Astrocyte of the spinal cord (primary cell): ENCODE results near the gene ASB10.

Source experiments
- DNase-seq: peaks from one replicate; pipeline ENCODE4 v3.0.0; 2011; ENCODE audit warnings: low read depth, low spot score
- H3K4me3 ChIP-seq: 2 replicates; pipeline ENCODE4 v1.5.1; 2011; ENCODE audit warnings: low read depth, mild to moderate bottlenecking, low read length, moderate library complexity
- in situ Hi-C: cut with HindIII; loops from 2 replicates; pipeline ENCODE4 v1.10.0; 2017; ENCODE audit warnings: low sequenced_read_pairs
- TF ChIP-seq, protein P1 (sequence below): IDR thresholded peaks from 2 replicates; pipeline ENCODE4 v1.5.1; 2012; ENCODE audit warnings: low read depth, mild to moderate bottlenecking, low read length, inconsistent platforms

ASB10 gene

DNA sequence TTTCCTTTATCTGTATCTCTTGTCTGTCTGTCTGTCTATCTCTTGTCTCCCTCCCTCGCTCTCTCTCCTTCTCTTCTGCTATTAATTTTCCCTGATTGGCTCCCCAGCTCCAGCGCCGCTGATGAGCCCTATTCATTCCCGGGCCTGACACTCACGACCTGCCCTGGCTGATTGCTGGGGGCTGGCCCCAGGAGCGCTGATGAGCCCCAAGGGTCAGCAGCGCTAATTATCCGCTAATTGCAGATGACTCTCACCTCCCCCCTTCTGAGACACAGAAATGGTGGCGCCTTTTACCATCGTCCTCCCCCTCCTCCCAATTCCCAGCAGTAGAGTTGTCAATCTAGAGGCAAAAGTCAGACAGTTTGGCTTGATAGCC lies 18.3 kb downstream of the ASB10 start:
- TF ChIP-seq, protein P1, sequence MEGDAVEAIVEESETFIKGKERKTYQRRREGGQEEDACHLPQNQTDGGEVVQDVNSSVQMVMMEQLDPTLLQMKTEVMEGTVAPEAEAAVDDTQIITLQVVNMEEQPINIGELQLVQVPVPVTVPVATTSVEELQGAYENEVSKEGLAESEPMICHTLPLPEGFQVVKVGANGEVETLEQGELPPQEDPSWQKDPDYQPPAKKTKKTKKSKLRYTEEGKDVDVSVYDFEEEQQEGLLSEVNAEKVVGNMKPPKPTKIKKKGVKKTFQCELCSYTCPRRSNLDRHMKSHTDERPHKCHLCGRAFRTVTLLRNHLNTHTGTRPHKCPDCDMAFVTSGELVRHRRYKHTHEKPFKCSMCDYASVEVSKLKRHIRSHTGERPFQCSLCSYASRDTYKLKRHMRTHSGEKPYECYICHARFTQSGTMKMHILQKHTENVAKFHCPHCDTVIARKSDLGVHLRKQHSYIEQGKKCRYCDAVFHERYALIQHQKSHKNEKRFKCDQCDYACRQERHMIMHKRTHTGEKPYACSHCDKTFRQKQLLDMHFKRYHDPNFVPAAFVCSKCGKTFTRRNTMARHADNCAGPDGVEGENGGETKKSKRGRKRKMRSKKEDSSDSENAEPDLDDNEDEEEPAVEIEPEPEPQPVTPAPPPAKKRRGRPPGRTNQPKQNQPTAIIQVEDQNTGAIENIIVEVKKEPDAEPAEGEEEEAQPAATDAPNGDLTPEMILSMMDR: no peak
- in situ Hi-C loops: no loop called here
- no peak overlapping the region for H3K4me3 ChIP-seq
- DNase-seq: no peak

DNA sequence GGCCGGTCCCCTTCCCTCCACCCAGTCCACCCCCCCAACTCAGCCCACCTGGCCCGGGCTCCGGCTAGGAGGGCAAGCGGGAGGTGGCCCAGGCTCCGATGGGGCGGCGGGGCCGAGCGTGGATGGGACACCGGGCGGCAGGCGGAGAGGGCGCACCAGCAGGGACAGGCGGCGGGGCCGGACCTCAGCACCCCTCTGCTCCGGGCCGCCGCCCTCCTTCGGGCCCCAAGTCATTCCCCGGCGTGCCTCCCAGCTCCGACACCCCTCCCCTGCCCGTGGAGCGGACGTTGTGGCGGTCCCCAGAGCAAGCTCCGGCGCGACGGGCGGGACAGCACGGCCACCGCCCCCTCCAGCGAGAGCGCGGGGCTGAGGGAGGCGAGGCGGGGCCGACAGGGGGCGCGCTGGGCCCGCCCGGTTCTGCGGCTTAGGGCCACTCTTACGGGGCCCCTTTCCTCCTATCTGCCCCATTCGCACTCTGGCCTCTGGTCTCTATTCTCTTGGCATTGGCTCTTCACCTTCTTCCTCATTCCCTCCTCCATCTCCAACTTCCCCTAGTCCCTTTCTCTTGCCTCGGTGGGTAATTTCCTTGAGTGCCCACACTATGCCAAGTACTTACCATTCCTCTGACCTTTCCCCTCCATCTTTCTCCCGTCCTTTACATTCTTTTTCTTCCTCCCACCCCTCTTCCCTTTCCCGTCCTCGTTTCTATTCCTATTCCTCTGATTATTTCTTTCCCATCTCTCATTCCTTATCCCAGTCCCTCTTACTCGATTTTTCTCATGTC lies 18.9 kb downstream of the ASB10 start:
- TF ChIP-seq, protein P1: peak; percentile 66
- in situ Hi-C loops: no loop called here
- no peak for DNase-seq
- no peak overlapping the region for H3K4me3 ChIP-seq

DNA sequence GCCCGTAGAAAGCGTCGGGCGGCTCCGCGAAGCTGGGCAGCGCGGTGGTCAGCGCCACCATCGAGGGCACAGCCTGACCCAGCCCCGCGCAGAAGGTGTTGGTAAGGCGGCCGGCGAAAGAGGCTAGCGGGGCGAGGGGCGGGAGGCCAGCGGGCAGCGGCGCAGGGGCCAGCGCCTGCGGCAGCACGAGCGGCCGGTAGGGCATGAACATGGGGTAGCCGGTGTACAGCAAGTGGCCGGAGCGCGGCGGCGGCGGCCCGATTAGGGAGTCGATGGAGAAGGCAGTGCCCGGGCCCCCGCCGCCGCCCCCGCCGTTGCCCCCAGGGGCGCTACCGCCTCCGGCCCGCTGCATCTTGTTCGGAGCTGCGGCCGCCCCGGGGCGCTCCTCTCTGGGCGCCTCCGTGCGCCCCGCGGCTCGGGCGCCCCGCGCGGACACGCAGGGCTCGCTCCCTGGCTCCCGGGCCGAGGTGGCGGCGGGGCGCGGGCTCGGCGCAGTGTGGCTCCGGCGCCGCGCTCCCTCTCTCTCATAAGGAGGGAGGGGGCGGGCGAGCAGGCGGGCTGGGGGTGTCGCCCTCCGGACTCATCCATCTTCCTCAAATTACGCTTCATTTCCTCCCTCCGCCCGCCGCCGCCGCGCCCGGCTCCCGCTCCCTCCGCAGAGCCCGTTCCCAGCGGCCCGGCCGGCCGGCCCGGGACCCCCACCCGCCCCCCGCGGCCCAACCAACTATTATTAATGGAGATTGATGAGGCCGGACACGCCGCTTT lies 19.7 kb downstream of the ASB10 start, which contains the start of gene GBX1:
GBX1 (minus strand) TSS at position 498 of the 765 bp plus-strand sequence; CDS start at position 352, 146 bp downstream.
- H3K4me3 ChIP-seq: no peak within 1 kb of the TSS
- in situ Hi-C loops: no loop called here
- TF ChIP-seq, protein P1: no peak
- no peak for DNase-seq

DNA sequence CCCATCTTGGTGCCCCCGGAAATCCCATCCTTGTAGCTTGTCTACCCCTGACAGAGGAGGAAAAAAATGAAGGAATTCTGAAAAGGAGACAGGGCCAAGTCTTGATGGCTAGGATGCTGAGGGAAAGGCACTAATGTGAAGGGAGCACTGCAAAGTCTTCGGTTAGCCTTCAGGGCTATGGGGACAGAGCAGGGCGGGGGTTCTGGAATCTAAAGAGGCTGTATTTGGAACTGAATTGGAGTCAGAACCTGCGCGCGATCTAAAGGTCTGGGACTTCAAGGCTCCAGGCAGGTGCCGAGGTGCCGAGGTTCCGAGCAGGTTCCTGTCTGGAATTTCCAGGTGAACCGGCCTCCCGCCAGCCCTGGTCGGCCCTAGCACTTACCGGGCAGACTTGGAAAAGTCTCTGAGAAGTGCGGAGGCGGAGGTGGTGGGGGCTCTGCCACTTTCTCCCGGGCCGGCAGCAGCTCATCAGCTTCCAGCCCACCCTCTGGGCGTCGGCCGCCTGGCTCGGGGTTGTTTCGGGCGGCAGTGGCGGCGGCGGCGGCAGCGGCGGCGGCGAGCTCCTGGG lies 20.3 kb downstream of the ASB10 start:
- no peak overlapping the region for H3K4me3 ChIP-seq
- TF ChIP-seq, protein P1: no peak
- in situ Hi-C loops: no loop called here

DNA sequence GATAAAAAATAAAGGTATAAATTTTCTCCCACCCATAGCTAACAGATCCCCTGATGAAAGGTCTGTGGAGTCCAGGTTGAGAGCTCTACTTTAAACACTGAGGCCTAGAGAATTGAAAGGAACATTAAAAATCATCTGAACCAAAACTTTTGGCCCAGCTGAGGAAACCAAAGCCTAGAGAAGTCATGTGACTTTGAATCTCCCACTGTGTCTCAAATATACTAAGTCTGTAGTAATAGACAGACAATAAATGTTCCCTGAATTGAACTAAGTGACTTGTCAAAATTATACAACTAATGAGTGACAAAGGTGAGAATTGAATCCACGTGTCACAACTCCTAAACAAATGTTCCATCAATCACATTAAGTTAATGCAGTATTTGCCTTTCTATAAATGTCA lies 25.3 kb downstream of the ASB10 start:
- no peak overlapping the region for H3K4me3 ChIP-seq
- TF ChIP-seq, protein P1: no peak
- DNase-seq: no peak

More for the DNA sequence above, 20.3 kb downstream of the ASB10 start:
- DNase-seq: no peak

DNA sequence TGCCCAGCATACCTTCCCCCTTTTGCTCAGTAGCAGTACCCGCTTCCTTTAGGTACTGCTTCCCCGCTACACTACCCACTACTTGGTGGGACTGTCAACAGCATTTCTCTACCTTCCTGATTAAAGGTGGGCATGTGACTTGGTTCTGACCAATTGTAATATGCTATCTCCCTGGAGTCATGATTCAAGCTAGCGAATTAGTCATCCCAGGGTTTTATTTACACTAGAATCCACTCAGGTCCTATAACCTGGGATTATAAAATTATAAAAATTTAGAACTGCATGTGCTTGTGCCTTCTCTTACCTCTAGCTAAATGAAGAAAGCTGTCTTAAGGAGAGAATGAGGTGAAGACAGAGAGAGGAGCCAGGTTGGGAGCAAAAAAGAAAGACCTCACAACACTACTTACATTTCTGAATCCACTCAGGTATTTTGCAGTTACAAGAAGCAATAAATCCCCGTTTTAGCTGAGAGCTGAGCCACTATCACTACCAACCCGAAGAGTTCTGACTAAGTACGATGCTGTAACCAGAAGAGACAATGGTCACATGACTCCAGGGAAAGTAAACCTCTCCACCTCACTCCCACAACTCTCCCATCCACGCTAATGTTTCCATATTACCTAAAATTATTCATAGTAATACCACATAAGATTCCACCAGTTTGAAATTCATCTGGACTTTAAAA lies 29.3 kb downstream of the ASB10 start:
- DNase-seq: no peak
- in situ Hi-C loops: no loop called here
- no peak overlapping the region for H3K4me3 ChIP-seq
- TF ChIP-seq, protein P1: no peak

More for the DNA sequence above, 25.3 kb downstream of the ASB10 start:
- in situ Hi-C loops: no loop called here
